Measurements from ENCODE around the gene SLC7A7.

The SLC7A7 gene

GRCh38 chr14:22847661-22848341 lies 32.6 kb upstream of the SLC7A7 start:
- no peak for DNase-seq
- ATAC-seq: no peak
- Mint-ChIP-seq H3K27ac (no peak overlapping the region), H3K36me3 (ENCODE audit: low read depth) (no peaks in the 10 kb centered on the region), H3K9me3 (no peaks in the 10 kb centered on the region), H3K4me3 (no peak overlapping the region), H3K27me3 (peaks cover 29% of the 10 kb centered on the region), H3K4me1 (peaks cover 8% of the 10 kb centered on the region)

- no peak overlapping the region for H3K27ac Mint-ChIP-seq
- DNase-seq: no peak
- no peaks in the 10 kb centered on the region for H3K9me3 Mint-ChIP-seq
- peaks cover 6% of the 10 kb centered on the region for H3K4me1 Mint-ChIP-seq
- peaks cover 29% of the 10 kb centered on the region for H3K27me3 Mint-ChIP-seq
- no peak overlapping the region for H3K4me3 Mint-ChIP-seq
- H3K36me3 Mint-ChIP-seq (ENCODE audit: low read depth): no peaks in the 10 kb centered on the region
- no peak for ATAC-seq
Observed at GRCh38 chr14:22846811-22847307, 31.6 kb upstream of the SLC7A7 start.

GRCh38 chr14:22845821-22846625 lies 30.8 kb upstream of the SLC7A7 start:
- DNase-seq (no peak), ATAC-seq (no peak)
- Mint-ChIP-seq H3K36me3 (ENCODE audit: low read depth) (no peaks in the 10 kb centered on the region), H3K27me3 (peaks cover 29% of the 10 kb centered on the region), H3K9me3 (no peaks in the 10 kb centered on the region), H3K4me1 (peaks cover 2% of the 10 kb centered on the region), H3K4me3 (no peak overlapping the region), H3K27ac (no peak overlapping the region)

GRCh38 chr14:22845103-22845394 lies 29.8 kb upstream of the SLC7A7 start:
- DNase-seq: no peak
- Mint-ChIP-seq H3K36me3 (ENCODE audit: low read depth) (no peaks in the 10 kb centered on the region), H3K9me3 (no peaks in the 10 kb centered on the region), H3K27ac (no peak overlapping the region), H3K4me3 (no peak overlapping the region), H3K27me3 (peaks cover 29% of the 10 kb centered on the region), H3K4me1 (peaks cover 2% of the 10 kb centered on the region)
- ATAC-seq: no peak

GRCh38 chr14:22844221-22845102 lies 29.2 kb upstream of the SLC7A7 start:
- ATAC-seq: no peak
- H3K4me3 Mint-ChIP-seq: no peak overlapping the region
- H3K4me1 Mint-ChIP-seq: peaks cover 2% of the 10 kb centered on the region
- H3K27me3 Mint-ChIP-seq: peaks cover 27% of the 10 kb centered on the region
- DNase-seq: no peak
- no peaks in the 10 kb centered on the region for H3K9me3 Mint-ChIP-seq
- no peaks in the 10 kb centered on the region for H3K36me3 Mint-ChIP-seq (ENCODE audit: low read depth)
- no peak overlapping the region for H3K27ac Mint-ChIP-seq

- peaks cover 8% of the 10 kb centered on the region for H3K4me1 Mint-ChIP-seq
- no peaks in the 10 kb centered on the region for H3K36me3 Mint-ChIP-seq (ENCODE audit: low read depth)
- no peak overlapping the region for H3K4me3 Mint-ChIP-seq
- ATAC-seq (no peak), DNase-seq (no peak)
- H3K27ac Mint-ChIP-seq: no peak overlapping the region
- peaks cover 24% of the 10 kb centered on the region for H3K27me3 Mint-ChIP-seq
- H3K9me3 Mint-ChIP-seq: no peaks in the 10 kb centered on the region
Observed at GRCh38 chr14:22843123-22843925, 28.1 kb upstream of the SLC7A7 start.

- no peak overlapping the region for H3K4me3 Mint-ChIP-seq
- DNase-seq (no peak), ATAC-seq (no peak)
- H3K4me1 Mint-ChIP-seq: peaks cover 14% of the 10 kb centered on the region
- no peaks in the 10 kb centered on the region for H3K36me3 Mint-ChIP-seq (ENCODE audit: low read depth)
- H3K27me3 Mint-ChIP-seq: peaks cover 20% of the 10 kb centered on the region
- H3K27ac Mint-ChIP-seq: no peak overlapping the region
- no peaks in the 10 kb centered on the region for H3K9me3 Mint-ChIP-seq
Observed at GRCh38 chr14:22842211-22843122, 27.2 kb upstream of the SLC7A7 start.

- Mint-ChIP-seq H3K27me3 (peaks cover 24% of the 10 kb centered on the region), H3K9me3 (no peaks in the 10 kb centered on the region), H3K4me1 (peaks cover 19% of the 10 kb centered on the region), H3K27ac (no peak overlapping the region), H3K36me3 (ENCODE audit: low read depth) (peaks cover 3% of the 10 kb centered on the region), H3K4me3 (no peak overlapping the region)
- ATAC-seq (no peak), DNase-seq (no peak)
Observed at GRCh38 chr14:22841769-22842168, 26.5 kb upstream of the SLC7A7 start.

- H3K36me3 Mint-ChIP-seq (ENCODE audit: low read depth): peaks cover 4% of the 10 kb centered on the region
- H3K27me3 Mint-ChIP-seq: peaks cover 23% of the 10 kb centered on the region
- DNase-seq (no peak), ATAC-seq (no peak)
- H3K4me3 Mint-ChIP-seq: no peak overlapping the region
- H3K4me1 Mint-ChIP-seq: peaks cover 22% of the 10 kb centered on the region
- no peak overlapping the region for H3K27ac Mint-ChIP-seq
- no peaks in the 10 kb centered on the region for H3K9me3 Mint-ChIP-seq
Observed at GRCh38 chr14:22841311-22841710, 26.1 kb upstream of the SLC7A7 start.

- peaks cover 15% of the 10 kb centered on the region for H3K27me3 Mint-ChIP-seq
Observed at GRCh38 chr14:22839159-22839779, 24.0 kb upstream of the SLC7A7 start.

GRCh38 chr14:22838631-22839041 lies 23.4 kb upstream of the SLC7A7 start:
- peaks cover 22% of the 10 kb centered on the region for H3K4me1 Mint-ChIP-seq
- no peak for ATAC-seq
- H3K27ac Mint-ChIP-seq: no peak overlapping the region
- peak overlapping the region; percentile 8 for H3K4me3 Mint-ChIP-seq
- H3K9me3 Mint-ChIP-seq: no peaks in the 10 kb centered on the region
- peaks cover 21% of the 10 kb centered on the region for H3K36me3 Mint-ChIP-seq (ENCODE audit: low read depth)
- H3K27me3 Mint-ChIP-seq: peaks cover 13% of the 10 kb centered on the region
- DNase-seq: no peak

More at GRCh38 chr14:22839159-22839779, 24.0 kb upstream of the SLC7A7 start:
- Mint-ChIP-seq H3K36me3 (ENCODE audit: low read depth) (peaks cover 16% of the 10 kb centered on the region), H3K4me3 (no peak overlapping the region), H3K4me1 (peaks cover 22% of the 10 kb centered on the region), H3K9me3 (no peaks in the 10 kb centered on the region), H3K27ac (no peak overlapping the region)
- ATAC-seq (no peak), DNase-seq (no peak)

- H3K36me3 Mint-ChIP-seq (ENCODE audit: low read depth): peaks cover 24% of the 10 kb centered on the region
- peak overlapping the region; percentile 59 for H3K4me3 Mint-ChIP-seq
- H3K27me3 Mint-ChIP-seq: peaks cover 9% of the 10 kb centered on the region
Observed at GRCh38 chr14:22837750-22838538, 22.7 kb upstream of the SLC7A7 start.

More at GRCh38 chr14:22837750-22838538, 22.7 kb upstream of the SLC7A7 start:
- H3K4me1 Mint-ChIP-seq: peaks cover 22% of the 10 kb centered on the region
- no peaks in the 10 kb centered on the region for H3K9me3 Mint-ChIP-seq
- H3K27ac Mint-ChIP-seq: no peak overlapping the region
- ATAC-seq: peak; percentile 39
- no peak for DNase-seq
